ENCODE data around the gene RPL18A. TPM values are rescaled to one million over a fixed set of nuclear protein-coding genes. Genes with fewer than 3 reads are reported as not detected.
A peak's percentile ranks its signal among the peaks of the same experiment; 100 is the strongest.

The RPL18A gene
- total RNA-seq, 1 donor from 2014 or later = 2,478 TPM

DNA sequence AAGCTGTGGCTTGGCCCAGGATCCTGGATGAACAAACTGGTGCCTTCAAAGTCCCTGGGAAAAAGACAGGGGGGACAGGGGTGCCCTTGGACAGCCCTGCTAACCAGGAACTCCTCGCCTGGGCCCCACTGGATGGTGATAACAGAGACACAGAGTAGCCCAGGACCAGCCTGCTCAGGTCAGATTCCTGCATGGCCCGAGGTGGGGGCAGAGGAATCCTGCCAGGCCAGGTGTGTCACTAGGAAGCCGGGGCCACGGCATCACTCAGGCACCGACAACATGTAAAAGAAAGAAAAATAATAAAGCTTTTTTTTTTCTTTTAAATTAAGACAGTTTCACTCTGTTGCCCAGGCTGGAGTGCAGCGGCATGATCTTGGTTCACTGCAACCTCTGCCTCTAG lies 5.6 kb upstream of the RPL18A start:
- TF ChIP-seq, protein P1, sequence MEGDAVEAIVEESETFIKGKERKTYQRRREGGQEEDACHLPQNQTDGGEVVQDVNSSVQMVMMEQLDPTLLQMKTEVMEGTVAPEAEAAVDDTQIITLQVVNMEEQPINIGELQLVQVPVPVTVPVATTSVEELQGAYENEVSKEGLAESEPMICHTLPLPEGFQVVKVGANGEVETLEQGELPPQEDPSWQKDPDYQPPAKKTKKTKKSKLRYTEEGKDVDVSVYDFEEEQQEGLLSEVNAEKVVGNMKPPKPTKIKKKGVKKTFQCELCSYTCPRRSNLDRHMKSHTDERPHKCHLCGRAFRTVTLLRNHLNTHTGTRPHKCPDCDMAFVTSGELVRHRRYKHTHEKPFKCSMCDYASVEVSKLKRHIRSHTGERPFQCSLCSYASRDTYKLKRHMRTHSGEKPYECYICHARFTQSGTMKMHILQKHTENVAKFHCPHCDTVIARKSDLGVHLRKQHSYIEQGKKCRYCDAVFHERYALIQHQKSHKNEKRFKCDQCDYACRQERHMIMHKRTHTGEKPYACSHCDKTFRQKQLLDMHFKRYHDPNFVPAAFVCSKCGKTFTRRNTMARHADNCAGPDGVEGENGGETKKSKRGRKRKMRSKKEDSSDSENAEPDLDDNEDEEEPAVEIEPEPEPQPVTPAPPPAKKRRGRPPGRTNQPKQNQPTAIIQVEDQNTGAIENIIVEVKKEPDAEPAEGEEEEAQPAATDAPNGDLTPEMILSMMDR (IDR thresholded peaks at IDR 0.05; ENCODE audit: insufficient read depth, low read length, poor library complexity, severe bottlenecking) = no peak
- H3K27me3 ChIP-seq (ENCODE audit: control insufficient read depth, insufficient read depth, low read length) = no peaks in the 10 kb centered on the region
- DNase-seq (ENCODE audit: low read depth) = no peak
- no peaks in the 10 kb centered on the region for H3K36me3 ChIP-seq (ENCODE audit: control insufficient read depth, insufficient read depth, low read length)
- H3K4me3 ChIP-seq (ENCODE audit: low read depth, low read length) = no peak overlapping the region

DNA sequence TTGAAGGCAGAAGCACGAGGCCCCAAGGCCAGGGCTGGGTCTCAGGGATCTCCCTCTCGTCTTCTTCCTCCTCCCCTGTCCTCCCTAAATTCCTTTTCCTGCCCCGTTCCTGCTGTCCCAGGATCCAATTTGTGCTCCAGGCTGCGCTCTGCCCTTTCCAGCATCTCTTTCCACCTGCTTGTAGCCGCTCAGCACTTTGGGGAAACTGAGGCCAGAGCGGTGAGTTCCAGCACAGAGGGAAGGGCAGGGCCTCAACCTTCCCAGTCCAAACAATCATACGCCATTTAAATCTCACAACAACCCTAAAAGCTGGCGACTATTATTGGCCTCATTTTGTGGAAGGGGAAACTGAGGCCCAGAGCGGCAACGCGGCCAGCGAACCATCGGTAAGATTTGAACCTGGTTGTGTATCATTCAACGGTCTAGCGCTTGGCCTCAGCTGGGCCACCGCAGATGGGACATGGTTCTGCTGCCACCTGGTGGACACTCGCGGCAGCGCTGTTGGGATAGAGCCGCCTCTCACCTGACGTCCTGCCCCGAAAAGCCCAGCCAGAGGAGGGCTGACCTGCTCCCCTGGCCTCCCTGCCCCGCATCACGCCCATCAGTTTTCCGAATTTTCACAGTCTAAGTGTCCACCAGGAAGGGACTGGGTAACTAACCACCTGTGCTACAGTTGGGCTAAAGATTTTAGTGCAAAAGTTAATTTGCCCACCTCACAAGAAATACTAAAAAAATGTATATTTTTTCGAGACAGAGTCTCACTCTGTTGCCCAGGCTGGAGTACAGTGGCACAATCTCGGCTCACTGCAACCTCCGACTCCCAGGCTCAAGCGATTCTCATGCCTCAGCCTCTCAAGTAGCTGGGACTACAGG lies 4.2 kb upstream of the RPL18A start:
- no peaks in the 10 kb centered on the region for H3K36me3 ChIP-seq (ENCODE audit: control insufficient read depth, insufficient read depth, low read length)
- no peak for DNase-seq (ENCODE audit: low read depth)
- no peak overlapping the region for H3K4me3 ChIP-seq (ENCODE audit: low read depth, low read length)
- H3K27me3 ChIP-seq (ENCODE audit: control insufficient read depth, insufficient read depth, low read length) = no peaks in the 10 kb centered on the region
- TF ChIP-seq, protein P1 (IDR thresholded peaks at IDR 0.05; ENCODE audit: insufficient read depth, low read length, poor library complexity, severe bottlenecking) = peak; percentile 98

DNA sequence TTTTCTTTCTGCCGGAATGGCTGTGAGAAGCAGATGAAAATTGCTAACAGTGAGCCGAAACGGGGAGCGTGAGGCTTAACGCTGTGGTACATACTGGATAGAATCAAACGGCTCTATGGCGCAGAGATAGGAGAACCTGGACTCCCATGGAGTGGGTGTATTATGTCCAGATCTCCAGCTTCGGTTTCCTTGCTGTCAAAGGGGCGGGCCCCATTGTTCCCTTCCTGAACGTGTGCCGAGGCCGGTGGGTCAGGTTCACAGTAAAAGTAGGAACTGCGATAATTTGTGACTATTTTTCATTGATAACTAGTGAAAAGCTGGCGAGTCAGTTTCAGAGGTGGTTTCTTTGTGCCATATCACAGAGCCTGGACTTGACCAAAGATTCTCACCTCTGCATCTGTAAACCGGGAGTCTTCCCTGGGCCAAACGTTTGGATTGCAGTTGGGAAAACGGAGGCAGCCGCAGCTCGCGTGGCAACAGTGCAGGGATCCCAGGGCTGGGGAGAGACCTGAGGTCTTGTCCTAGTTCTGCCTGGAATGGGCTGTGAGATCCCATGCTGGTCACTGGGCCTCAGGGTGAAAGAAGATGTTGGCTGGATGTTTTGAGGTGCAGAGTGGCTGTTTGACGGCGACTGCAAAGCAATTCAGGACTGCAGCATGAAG lies 752 bp downstream of the RPL18A start:
- no peaks in the 10 kb centered on the region for H3K27me3 ChIP-seq (ENCODE audit: control insufficient read depth, insufficient read depth, low read length)
- peak overlapping the region; percentile 85 for H3K4me3 ChIP-seq (ENCODE audit: low read depth, low read length)
- H3K36me3 ChIP-seq (ENCODE audit: control insufficient read depth, insufficient read depth, low read length) = peaks cover 7% of the 10 kb centered on the region
- TF ChIP-seq, protein P1 (IDR thresholded peaks at IDR 0.05; ENCODE audit: insufficient read depth, low read length, poor library complexity, severe bottlenecking) = no peak
- no peak for DNase-seq (ENCODE audit: low read depth)

DNA sequence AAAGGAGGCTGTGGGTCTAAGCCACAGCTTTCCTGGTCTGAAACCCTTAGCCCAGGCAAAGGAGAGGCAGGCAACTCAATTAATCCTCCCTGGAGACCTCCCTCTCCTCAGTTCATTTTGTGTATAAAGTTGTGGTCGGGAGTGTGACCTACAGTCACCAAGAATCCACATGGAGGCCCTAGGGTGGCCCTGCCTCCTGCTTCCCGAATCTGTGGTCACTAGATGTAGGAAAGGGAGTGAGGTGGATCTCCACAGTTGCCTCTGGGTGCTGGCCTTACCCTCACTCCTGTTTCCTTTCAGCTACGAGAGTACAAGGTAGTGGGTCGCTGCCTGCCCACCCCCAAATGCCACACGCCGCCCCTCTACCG lies 1.3 kb downstream of the RPL18A start:
- DNase-seq (ENCODE audit: low read depth) = no peak
- TF ChIP-seq, protein P1 (IDR thresholded peaks at IDR 0.05; ENCODE audit: insufficient read depth, low read length, poor library complexity, severe bottlenecking) = no peak

DNA sequence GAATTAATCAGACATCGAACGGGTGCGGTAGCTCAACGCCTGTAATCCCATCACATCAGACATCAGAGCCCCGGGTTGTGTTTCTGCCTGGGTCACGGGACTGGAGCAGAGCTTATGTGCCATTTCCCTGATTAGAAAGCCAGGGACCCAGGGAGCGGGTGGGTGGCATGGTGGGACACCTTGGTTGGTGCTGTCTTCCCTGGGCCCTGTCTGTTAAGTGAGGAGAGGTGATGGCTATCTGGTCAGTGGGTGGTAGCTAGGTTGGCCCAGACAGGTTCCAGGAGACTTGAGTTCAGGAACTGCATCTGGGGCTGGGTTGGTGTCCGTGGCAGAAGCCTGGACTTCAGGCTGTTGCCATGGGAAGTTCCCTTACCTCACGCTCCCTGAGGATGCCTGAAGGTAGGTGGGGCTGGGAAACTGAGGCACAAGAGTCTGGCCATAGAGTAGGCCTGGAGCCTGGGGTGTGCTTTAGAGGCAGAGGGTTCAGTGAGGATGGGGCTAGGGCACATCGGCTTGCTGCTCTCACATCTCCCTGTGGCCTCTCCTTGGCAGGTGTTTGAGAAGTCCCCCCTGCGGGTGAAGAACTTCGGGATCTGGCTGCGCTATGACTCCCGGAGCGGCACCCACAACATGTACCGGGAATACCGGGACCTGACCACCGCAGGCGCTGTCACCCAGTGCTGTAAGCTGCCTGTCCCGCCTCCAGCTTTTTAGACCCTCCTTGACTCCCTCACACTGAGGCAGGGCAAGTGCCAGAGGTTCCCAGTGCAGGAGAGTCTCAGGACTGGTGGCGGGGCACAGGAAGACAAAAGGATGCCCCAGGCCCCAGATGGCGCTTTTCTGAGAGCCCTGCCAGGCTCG lies 2.1 kb downstream of the RPL18A start:
- H3K4me3 ChIP-seq (ENCODE audit: low read depth, low read length) = no peak overlapping the region
- DNase-seq (ENCODE audit: low read depth) = no peak
- H3K36me3 ChIP-seq (ENCODE audit: control insufficient read depth, insufficient read depth, low read length) = peaks cover 7% of the 10 kb centered on the region
- TF ChIP-seq, protein P1 (IDR thresholded peaks at IDR 0.05; ENCODE audit: insufficient read depth, low read length, poor library complexity, severe bottlenecking) = no peak
- H3K27me3 ChIP-seq (ENCODE audit: control insufficient read depth, insufficient read depth, low read length) = no peaks in the 10 kb centered on the region

More for the DNA sequence above, 1.3 kb downstream of the RPL18A start:
- no peaks in the 10 kb centered on the region for H3K27me3 ChIP-seq (ENCODE audit: control insufficient read depth, insufficient read depth, low read length)
- H3K4me3 ChIP-seq (ENCODE audit: low read depth, low read length) = peak overlapping the region; percentile 85
- H3K36me3 ChIP-seq (ENCODE audit: control insufficient read depth, insufficient read depth, low read length) = peaks cover 7% of the 10 kb centered on the region
